HepG2 (cell line): Measurements from ENCODE around the gene FAM229A. TPM values are rescaled to one million over a fixed set of nuclear protein-coding genes. Genes with fewer than 3 reads are reported as not detected.

Source experiments
- GATA4 ChIP-seq: sonication (generic); IDR thresholded peaks from 2 replicates; pipeline ENCODE4 v1.6.1; 2016; ENCODE audit warnings: antibody characterized with exemption, low read depth, borderline replicate concordance
- GTF2F1 ChIP-seq: fragments of 150-350 bp; IDR thresholded peaks from 2 replicates; pipeline ENCODE4 v1.6.1; 2014; ENCODE audit warnings: low read length
- KAT2B ChIP-seq: fragments of 150-350 bp; IDR thresholded peaks from 2 replicates; pipeline ENCODE4 v1.6.1; 2014; ENCODE audit warnings: low read depth, low read length, borderline replicate concordance
- KDM5A ChIP-seq: fragments of 200-600 bp; sonication (generic); IDR thresholded peaks from 2 replicates; pipeline ENCODE4 v1.7.0; 2018; ENCODE audit warnings: antibody characterized with exemption, mild to moderate bottlenecking, low read length, borderline replicate concordance
- MED8 ChIP-seq: sonication (generic); formaldehyde crosslinking; IDR thresholded peaks from 2 replicates; pipeline ENCODE4 v1.8.1; 2023; ENCODE audit warnings: mild to moderate bottlenecking, missing genetic modification reagents; ENCODE audit not compliant: insufficient replicate concordance
- MIER2 ChIP-seq: IDR thresholded peaks from 2 replicates; pipeline ENCODE4 v1.6.1; 2016; ENCODE audit warnings: missing biosample characterization, missing genetic modification reagents
- NFATC3 ChIP-seq: sonication (generic); formaldehyde crosslinking; IDR thresholded peaks from 2 replicates; pipeline ENCODE4 v1.5.1; 2020; ENCODE audit warnings: mild to moderate bottlenecking, missing genetic modification reagents
- RARA ChIP-seq: IDR thresholded peaks from 2 replicates; pipeline ENCODE4 v1.6.1; 2016; ENCODE audit warnings: missing genetic modification reagents, missing compliant biosample characterization
- RBM39 ChIP-seq: fragments of 200-400 bp; formaldehyde crosslinking; IDR thresholded peaks from one replicate; pipeline ENCODE4 v1.6.1; 2018; ENCODE audit warnings: antibody characterized with exemption, mild to moderate bottlenecking, low read depth, low read length; ENCODE audit not compliant: poor library complexity, severe bottlenecking
- RELA ChIP-seq: sonication (generic); formaldehyde crosslinking; IDR thresholded peaks from 2 replicates; pipeline ENCODE4 v1.4.0; 2020; ENCODE audit warnings: missing genetic modification reagents
- SP140L ChIP-seq: sonication (generic); formaldehyde crosslinking; IDR thresholded peaks from 2 replicates; pipeline ENCODE4 v1.4.0; 2020; ENCODE audit warnings: missing genetic modification reagents, borderline replicate concordance
- THAP11 ChIP-seq: IDR thresholded peaks from 2 replicates; pipeline ENCODE4 v1.6.1; 2016; ENCODE audit warnings: missing biosample characterization, missing genetic modification reagents
- ZEB1 ChIP-seq: IDR thresholded peaks from 2 replicates; pipeline ENCODE4 v1.6.1; 2012; ENCODE audit warnings: mild to moderate bottlenecking, low read depth, inconsistent platforms; ENCODE audit not compliant: insufficient replicate concordance
- ZFP1 ChIP-seq: IDR thresholded peaks from 2 replicates; pipeline ENCODE4 v1.6.1; 2016
- ZIK1 ChIP-seq: sonication (generic); formaldehyde crosslinking; IDR thresholded peaks from 2 replicates; pipeline ENCODE4 v1.5.0; 2020; ENCODE audit warnings: mild to moderate bottlenecking, low read depth, missing genetic modification reagents, borderline replicate concordance
- ZNF354B ChIP-seq: sonication (generic); formaldehyde crosslinking; IDR thresholded peaks from 2 replicates; pipeline ENCODE4 v1.8.0; 2022; ENCODE audit warnings: mild to moderate bottlenecking, missing genetic modification reagents
- ZNF557 ChIP-seq: sonication (generic); formaldehyde crosslinking; IDR thresholded peaks from 2 replicates; pipeline ENCODE4 v1.4.0; 2020; ENCODE audit warnings: missing genetic modification reagents
- ZNF749 ChIP-seq: sonication (generic); formaldehyde crosslinking; IDR thresholded peaks from 2 replicates; pipeline ENCODE4 v1.8.0; 2022; ENCODE audit warnings: mild to moderate bottlenecking, missing genetic modification reagents, moderate library complexity, borderline replicate concordance
- polyA plus RNA-seq, 8 experiments: library from polyadenylated mRNA; depleted of rRNA in 3 of 8; stranded (reverse) in 7 of 8; unstranded in 1 of 8; fragments of >200 nt; fragmentation: Illumina TruSeq in 4 of 8; extraction: Trizol in 4 of 8; gene quantifications; 2 replicates each; pipeline versions ENCODE4 v1.2.1 to v1.2.3, GENCODE V29; 2011 to 2016; ENCODE audit warnings: low read depth in 4 of 8, missing spikeins in 1 of 8, mixed read lengths in 1 of 8; ENCODE audit not compliant: insufficient read depth in 1 of 8
- total RNA-seq, 5 experiments: library from RNA; depleted of rRNA; stranded (reverse); fragments of >200 nt; fragmentation: Illumina TruSeq; extraction: Trizol; gene quantifications; 2 replicates each; pipeline ENCODE4 v1.2.3, GENCODE V29; 2016; ENCODE audit warnings: low read depth in 1 of 5
- TF ChIP-seq, protein P1 (sequence below): IDR thresholded peaks from 2 replicates; pipeline ENCODE4 v1.6.1; 2012; ENCODE audit warnings: low read depth, low read length, improper control_type of control experiment
- TF ChIP-seq, protein P2 (sequence below): sonication (generic); formaldehyde crosslinking; IDR thresholded peaks from 2 replicates; pipeline ENCODE4 v1.8.1; 2023; ENCODE audit warnings: mild to moderate bottlenecking, inconsistent platforms, moderate library complexity, missing genetic modification reagents, borderline replicate concordance
- TF ChIP-seq, protein P3 (sequence below): IDR thresholded peaks from 2 replicates; pipeline ENCODE4 v1.6.1; 2016; ENCODE audit warnings: low read depth
- TF ChIP-seq, protein P4 (sequence below): fragments of 450-650 bp; IDR thresholded peaks from 2 replicates; pipeline ENCODE4 v1.6.1; 2017
- TF ChIP-seq, protein P5 (sequence below): sonication (generic); formaldehyde crosslinking; IDR thresholded peaks from 2 replicates; pipeline ENCODE4 v1.5.0; 2020; ENCODE audit warnings: missing genetic modification reagents, mild to moderate bottlenecking, borderline replicate concordance

Gene FAM229A
- total and polyA plus RNA-seq, 2 of the 13 experiments (the other 11 are each of a cell fraction or from before 2014, with no cell fraction given), result 3.2 to 17.6 TPM

DNA sequence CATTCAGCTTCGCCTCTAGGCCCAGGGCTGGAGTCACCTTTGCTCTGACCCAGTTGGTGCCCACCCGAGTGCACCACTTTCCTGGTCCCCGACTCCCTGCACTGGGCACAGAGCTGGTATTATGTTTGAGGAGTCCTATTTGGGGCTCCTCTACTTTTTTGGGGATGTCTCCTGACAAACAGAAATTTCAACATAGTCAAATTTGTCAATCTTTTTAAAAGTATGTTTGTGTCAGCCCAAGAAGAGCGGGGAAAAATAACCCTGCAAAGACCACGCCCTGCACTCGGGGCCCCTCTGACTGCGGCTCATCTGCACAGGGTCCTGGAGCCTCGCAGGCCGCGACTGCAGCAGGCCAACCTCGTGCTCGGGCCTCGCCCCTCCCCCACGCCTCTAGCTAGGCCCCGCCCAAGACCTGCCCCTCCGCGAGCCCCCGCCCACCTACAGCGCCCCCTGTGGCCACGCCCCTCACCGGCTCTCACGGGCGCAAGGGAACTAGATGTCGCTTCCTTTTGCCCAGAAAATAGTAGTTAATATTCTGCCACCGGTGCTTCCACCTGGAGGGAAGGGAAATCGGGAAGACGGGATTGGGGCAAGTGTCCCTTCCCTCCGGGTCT lies 11.4 kb downstream of the FAM229A start (continued):
- TF ChIP-seq, protein P1, sequence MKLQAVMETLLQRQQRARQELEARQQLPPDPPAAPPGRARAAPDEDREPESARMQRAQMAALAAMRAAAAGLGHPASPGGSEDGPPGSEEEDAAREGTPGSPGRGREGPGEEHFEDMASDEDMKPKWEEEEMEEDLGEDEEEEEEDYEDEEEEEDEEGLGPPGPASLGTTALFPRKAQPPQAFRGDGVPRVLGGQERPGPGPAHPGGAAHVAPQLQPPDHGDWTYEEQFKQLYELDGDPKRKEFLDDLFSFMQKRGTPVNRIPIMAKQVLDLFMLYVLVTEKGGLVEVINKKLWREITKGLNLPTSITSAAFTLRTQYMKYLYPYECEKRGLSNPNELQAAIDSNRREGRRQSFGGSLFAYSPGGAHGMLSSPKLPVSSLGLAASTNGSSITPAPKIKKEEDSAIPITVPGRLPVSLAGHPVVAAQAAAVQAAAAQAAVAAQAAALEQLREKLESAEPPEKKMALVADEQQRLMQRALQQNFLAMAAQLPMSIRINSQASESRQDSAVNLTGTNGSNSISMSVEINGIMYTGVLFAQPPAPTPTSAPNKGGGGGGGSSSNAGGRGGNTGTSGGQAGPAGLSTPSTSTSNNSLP, result no peak
- TF ChIP-seq ZNF557 (CRISPR knock-in tag) (peak; percentile 76; the same call in 1 of the 2 replicates), MED8 (no peak), ZEB1 (no peak), KDM5A (0 out of 2 replicates have a peak, but pooled peaks have one; percentile 2), RELA (CRISPR knock-in tag) (no peak), GTF2F1 (no peak), KAT2B (no peak), SP140L (CRISPR knock-in tag) (peak; percentile 43; the same call in 1 of the 2 replicates), RBM39 (no peak), ZFP1 (CRISPR knock-in tag) (peak; percentile 54; the same call in 1 of the 2 replicates), THAP11 (CRISPR knock-in tag) (no peak; the same call in 1 of the 2 replicates), ZIK1 (CRISPR knock-in tag) (no peak), ZNF354B (CRISPR knock-in tag) (no peak), MIER2 (CRISPR knock-in tag) (no peak), NFATC3 (no peak), GATA4 (no peak), ZNF749 (CRISPR knock-in tag) (peak; percentile 41; the same call in 1 of the 2 replicates), RARA (CRISPR knock-in tag) (0 out of 2 replicates have a peak, but pooled peaks have one; percentile 65)
- TF ChIP-seq, protein P2, sequence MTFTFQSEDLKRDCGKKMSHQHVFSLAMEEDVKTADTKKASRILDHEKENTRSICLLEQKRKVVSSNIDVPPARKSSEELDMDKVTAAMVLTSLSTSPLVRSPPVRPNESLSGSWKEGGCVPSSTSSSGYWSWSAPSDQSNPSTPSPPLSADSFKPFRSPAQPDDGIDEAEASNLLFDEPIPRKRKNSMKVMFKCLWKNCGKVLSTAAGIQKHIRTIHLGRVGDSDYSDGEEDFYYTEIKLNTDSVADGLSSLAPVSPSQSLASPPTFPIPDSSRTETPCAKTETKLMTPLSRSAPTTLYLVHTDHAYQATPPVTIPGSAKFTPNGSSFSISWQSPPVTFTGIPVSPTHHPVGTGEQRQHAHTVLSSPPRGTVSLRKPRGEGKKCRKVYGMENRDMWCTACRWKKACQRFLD, result 0 out of 2 replicates have a peak, but pooled peaks have one; percentile 10
- TF ChIP-seq, protein P3, sequence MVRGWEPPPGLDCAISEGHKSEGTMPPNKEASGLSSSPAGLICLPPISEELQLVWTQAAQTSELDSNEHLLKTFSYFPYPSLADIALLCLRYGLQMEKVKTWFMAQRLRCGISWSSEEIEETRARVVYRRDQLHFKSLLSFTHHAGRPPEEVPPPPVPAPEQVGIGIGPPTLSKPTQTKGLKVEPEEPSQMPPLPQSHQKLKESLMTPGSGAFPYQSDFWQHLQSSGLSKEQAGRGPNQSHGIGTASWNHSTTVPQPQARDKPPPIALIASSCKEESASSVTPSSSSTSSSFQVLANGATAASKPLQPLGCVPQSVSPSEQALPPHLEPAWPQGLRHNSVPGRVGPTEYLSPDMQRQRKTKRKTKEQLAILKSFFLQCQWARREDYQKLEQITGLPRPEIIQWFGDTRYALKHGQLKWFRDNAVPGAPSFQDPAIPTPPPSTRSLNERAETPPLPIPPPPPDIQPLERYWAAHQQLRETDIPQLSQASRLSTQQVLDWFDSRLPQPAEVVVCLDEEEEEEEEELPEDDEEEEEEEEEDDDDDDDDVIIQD (CRISPR knock-in tag), result 0 out of 2 replicates have a peak, but pooled peaks have one; percentile 25
- TF ChIP-seq, protein P4, sequence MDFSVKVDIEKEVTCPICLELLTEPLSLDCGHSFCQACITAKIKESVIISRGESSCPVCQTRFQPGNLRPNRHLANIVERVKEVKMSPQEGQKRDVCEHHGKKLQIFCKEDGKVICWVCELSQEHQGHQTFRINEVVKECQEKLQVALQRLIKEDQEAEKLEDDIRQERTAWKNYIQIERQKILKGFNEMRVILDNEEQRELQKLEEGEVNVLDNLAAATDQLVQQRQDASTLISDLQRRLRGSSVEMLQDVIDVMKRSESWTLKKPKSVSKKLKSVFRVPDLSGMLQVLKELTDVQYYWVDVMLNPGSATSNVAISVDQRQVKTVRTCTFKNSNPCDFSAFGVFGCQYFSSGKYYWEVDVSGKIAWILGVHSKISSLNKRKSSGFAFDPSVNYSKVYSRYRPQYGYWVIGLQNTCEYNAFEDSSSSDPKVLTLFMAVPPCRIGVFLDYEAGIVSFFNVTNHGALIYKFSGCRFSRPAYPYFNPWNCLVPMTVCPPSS, result no peak
- TF ChIP-seq, protein P5, sequence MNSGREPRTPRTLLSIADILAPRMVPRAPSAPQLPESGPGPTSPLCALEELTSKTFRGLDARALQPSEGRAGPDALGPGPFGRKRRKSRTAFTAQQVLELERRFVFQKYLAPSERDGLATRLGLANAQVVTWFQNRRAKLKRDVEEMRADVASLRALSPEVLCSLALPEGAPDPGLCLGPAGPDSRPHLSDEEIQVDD (CRISPR knock-in tag), result no peak; the same call in 1 of the 2 replicates
